Neural progenitor cell (in vitro differentiated cells): Measurements from ENCODE around the gene CEACAM18. TPM values are rescaled to one million over a fixed set of nuclear protein-coding genes. Genes with fewer than 3 reads are reported as not detected.

Experiments
- DNase-seq: peaks from one replicate; pipeline ENCODE4 v3.0.0-alpha.2; 2016; ENCODE audit warnings: low spot score
- H2AFZ ChIP-seq: fragments of 200-600 bp; sonication (generic); replicated peaks from 2 replicates; pipeline ENCODE4 v1.6.1; 2016; ENCODE audit warnings: antibody characterized with exemption
- H3F3A ChIP-seq: fragments of 200-600 bp; sonication (generic); 2 replicates; pipeline ENCODE4 v1.6.1; 2016; ENCODE audit warnings: antibody characterized with exemption, low read depth
- H3K27ac ChIP-seq: fragments of 200-600 bp; sonication (generic); 2 replicates; pipeline ENCODE4 v1.5.1; 2016; ENCODE audit warnings: mild to moderate bottlenecking
- H3K27me3 ChIP-seq: fragments of 200-600 bp; sonication (generic); 2 replicates; pipeline ENCODE4 v1.6.1; 2016; ENCODE audit warnings: mild to moderate bottlenecking, moderate library complexity
- H3K36me3 ChIP-seq: fragments of 200-600 bp; sonication (generic); 2 replicates; pipeline ENCODE4 v1.5.1; 2016
- H3K4me1 ChIP-seq: fragments of 200-600 bp; sonication (generic); 2 replicates; pipeline ENCODE4 v1.6.1; 2016; ENCODE audit warnings: mixed run types
- H3K4me2 ChIP-seq: fragments of 200-600 bp; sonication (generic); 2 replicates; pipeline ENCODE4 v1.6.1; 2016
- H3K4me3 ChIP-seq: fragments of 200-600 bp; sonication (generic); 2 replicates; pipeline ENCODE4 v1.5.1; 2016
- H3K79me2 ChIP-seq: fragments of 200-600 bp; sonication (generic); 2 replicates; pipeline ENCODE4 v1.6.1; 2016; ENCODE audit warnings: low read depth
- H3K9ac ChIP-seq: fragments of 200-600 bp; sonication (generic); 2 replicates; pipeline ENCODE4 v1.6.1; 2016
- H3K9me3 ChIP-seq: fragments of 200-600 bp; sonication (generic); 2 replicates; pipeline ENCODE4 v1.5.1; 2016; ENCODE audit warnings: low read depth
- H4K20me1 ChIP-seq: fragments of 200-600 bp; sonication (generic); 2 replicates; pipeline ENCODE4 v1.6.1; 2016; ENCODE audit warnings: low read depth
- H3K27ac Mint-ChIP-seq: 3 replicates; pipeline ENCODE4 v1.8.0; 2021; ENCODE audit warnings: mixed read lengths
- H3K27me3 Mint-ChIP-seq: 2 replicates; pipeline ENCODE4 v1.8.0; 2022; ENCODE audit warnings: low read depth, mild to moderate bottlenecking, inconsistent platforms, moderate library complexity, mixed read lengths; ENCODE audit not compliant: insufficient read depth
- H3K36me3 Mint-ChIP-seq: 3 replicates; pipeline ENCODE4 v1.8.0; 2021; ENCODE audit warnings: mixed read lengths
- H3K4me1 Mint-ChIP-seq: 3 replicates; pipeline ENCODE4 v1.8.0; 2021; ENCODE audit warnings: mixed read lengths
- H3K4me3 Mint-ChIP-seq: 3 replicates; pipeline ENCODE4 v1.8.0; 2021; ENCODE audit warnings: mild to moderate bottlenecking, moderate library complexity, mixed read lengths
- H3K9me3 Mint-ChIP-seq: 3 replicates; pipeline ENCODE4 v1.8.0; 2020; ENCODE audit warnings: mixed read lengths
- CTCF ChIP-seq: fragments of 200-600 bp; sonication (generic); IDR thresholded peaks from 2 replicates; pipeline ENCODE4 v1.5.1; 2017; ENCODE audit warnings: antibody characterized with exemption, mild to moderate bottlenecking
- EZH2 ChIP-seq: fragments of 200-600 bp; sonication (generic); IDR thresholded peaks from 2 replicates; pipeline ENCODE4 v1.6.1; 2017; ENCODE audit warnings: antibody characterized with exemption, mild to moderate bottlenecking, moderate library complexity
- EZH2phosphoT487 ChIP-seq: fragments of 200-600 bp; sonication (generic); IDR thresholded peaks from 2 replicates; pipeline ENCODE4 v1.6.1; 2017; ENCODE audit warnings: antibody characterized with exemption
- total RNA-seq: library from RNA; depleted of rRNA; stranded (reverse); fragments of >200 nt; gene quantifications from 2 replicates; pipeline ENCODE4 v1.2.3, GENCODE V29; 2015; ENCODE audit warnings: low replicate concordance

Gene CEACAM18
- total RNA-seq, 1 donor from 2014 or later: not detected

GRCh38 chr19:51485960-51486660, 7.8 kb downstream of the CEACAM18 start:
- Mint-ChIP-seq H3K9me3 (no peaks in the 10 kb centered on the region), H3K36me3 (no peaks in the 10 kb centered on the region), H3K27me3 (peaks cover 5% of the 10 kb centered on the region), H3K27ac (no peak overlapping the region), H3K4me3 (no peak overlapping the region), H3K4me1 (no peaks in the 10 kb centered on the region)
- Histone ChIP-seq H3K9ac (no peak overlapping the region), H3K4me3 (no peak overlapping the region), H3K79me2 (no peaks in the 10 kb centered on the region), H3K27ac (no peak overlapping the region), H3K27me3 (no peaks in the 10 kb centered on the region), H3K4me2 (no peak overlapping the region), H4K20me1 (no peaks in the 10 kb centered on the region), H3K9me3 (no peaks in the 10 kb centered on the region), H3K4me1 (no peaks in the 10 kb centered on the region), H3K36me3 (no peaks in the 10 kb centered on the region), H3F3A (no peaks in the 10 kb centered on the region), H2AFZ (no peak overlapping the region)
- no peak for DNase-seq
- TF ChIP-seq CTCF (no peak), EZH2phosphoT487 (no peak), EZH2 (no peak)

- H3K36me3 Mint-ChIP-seq: no peaks in the 10 kb centered on the region
- H3K27ac Mint-ChIP-seq: no peak overlapping the region
- Histone ChIP-seq H3F3A (no peaks in the 10 kb centered on the region), H3K27ac (no peak overlapping the region), H3K4me1 (no peaks in the 10 kb centered on the region), H3K4me3 (no peak overlapping the region), H3K36me3 (no peaks in the 10 kb centered on the region), H4K20me1 (no peaks in the 10 kb centered on the region), H3K4me2 (no peak overlapping the region), H2AFZ (no peak overlapping the region), H3K9ac (no peak overlapping the region), H3K27me3 (no peaks in the 10 kb centered on the region), H3K9me3 (no peaks in the 10 kb centered on the region), H3K79me2 (no peaks in the 10 kb centered on the region)
- no peaks in the 10 kb centered on the region for H3K4me1 Mint-ChIP-seq
- no peak overlapping the region for H3K4me3 Mint-ChIP-seq
- H3K27me3 Mint-ChIP-seq: peaks cover 3% of the 10 kb centered on the region
- DNase-seq: no peak
- no peak for TF ChIP-seq EZH2phosphoT487
- TF ChIP-seq EZH2: no peak
- no peak for TF ChIP-seq CTCF
- H3K9me3 Mint-ChIP-seq: no peaks in the 10 kb centered on the region
Measured at GRCh38 chr19:51488491-51488890, 10.2 kb downstream of the CEACAM18 start.

GRCh38 chr19:51489113-51489512, 10.8 kb downstream of the CEACAM18 start:
- Histone ChIP-seq H3K27me3 (no peaks in the 10 kb centered on the region), H3K79me2 (no peaks in the 10 kb centered on the region), H3K9me3 (no peaks in the 10 kb centered on the region), H3K36me3 (no peaks in the 10 kb centered on the region), H2AFZ (no peak overlapping the region), H3K4me1 (no peaks in the 10 kb centered on the region), H3K4me2 (no peak overlapping the region), H3K4me3 (no peak overlapping the region), H3K27ac (no peak overlapping the region), H4K20me1 (no peaks in the 10 kb centered on the region), H3F3A (no peaks in the 10 kb centered on the region), H3K9ac (no peak overlapping the region)
- H3K4me3 Mint-ChIP-seq: no peak overlapping the region
- H3K4me1 Mint-ChIP-seq: no peaks in the 10 kb centered on the region
- peaks cover 2% of the 10 kb centered on the region for H3K27me3 Mint-ChIP-seq
- no peak for TF ChIP-seq CTCF
- TF ChIP-seq EZH2: no peak
- TF ChIP-seq EZH2phosphoT487: no peak
- no peaks in the 10 kb centered on the region for H3K36me3 Mint-ChIP-seq
- no peaks in the 10 kb centered on the region for H3K9me3 Mint-ChIP-seq
- no peak overlapping the region for H3K27ac Mint-ChIP-seq
- DNase-seq: no peak
